ENCODE data around the gene CEACAM5.
"Not testable (repeated sequence)": the region's sequence is repeated elsewhere in the genome, so short reads cannot be mapped to it uniquely, and the experiment has no call there.

The CEACAM5 gene

DNA sequence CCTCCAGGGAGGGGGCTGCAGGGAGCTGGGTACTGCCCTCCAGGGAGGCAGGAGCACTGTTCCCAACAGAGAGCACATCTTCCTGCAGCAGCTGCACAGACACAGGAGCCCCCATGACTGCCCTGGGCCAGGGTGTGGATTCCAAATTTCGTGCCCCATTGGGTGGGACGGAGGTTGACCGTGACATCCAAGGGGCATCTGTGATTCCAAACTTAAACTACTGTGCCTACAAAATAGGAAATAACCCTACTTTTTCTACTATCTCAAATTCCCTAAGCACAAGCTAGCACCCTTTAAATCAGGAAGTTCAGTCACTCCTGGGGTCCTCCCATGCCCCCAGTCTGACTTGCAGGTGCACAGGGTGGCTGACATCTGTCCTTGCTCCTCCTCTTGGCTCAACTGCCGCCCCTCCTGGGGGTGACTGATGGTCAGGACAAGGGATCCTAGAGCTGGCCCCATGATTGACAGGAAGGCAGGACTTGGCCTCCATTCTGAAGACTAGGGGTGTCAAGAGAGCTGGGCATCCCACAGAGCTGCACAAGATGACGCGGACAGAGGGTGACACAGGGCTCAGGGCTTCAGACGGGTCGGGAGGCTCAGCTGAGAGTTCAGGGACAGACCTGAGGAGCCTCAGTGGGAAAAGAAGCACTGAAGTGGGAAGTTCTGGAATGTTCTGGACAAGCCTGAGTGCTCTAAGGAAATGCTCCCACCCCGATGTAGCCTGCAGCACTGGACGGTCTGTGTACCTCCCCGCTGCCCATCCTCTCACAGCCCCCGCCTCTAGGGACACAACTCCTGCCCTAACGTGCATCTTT is 7.8 kb upstream of the CEACAM5 start:
- no peak for DNase-seq (ENCODE audit: low read depth)

DNA sequence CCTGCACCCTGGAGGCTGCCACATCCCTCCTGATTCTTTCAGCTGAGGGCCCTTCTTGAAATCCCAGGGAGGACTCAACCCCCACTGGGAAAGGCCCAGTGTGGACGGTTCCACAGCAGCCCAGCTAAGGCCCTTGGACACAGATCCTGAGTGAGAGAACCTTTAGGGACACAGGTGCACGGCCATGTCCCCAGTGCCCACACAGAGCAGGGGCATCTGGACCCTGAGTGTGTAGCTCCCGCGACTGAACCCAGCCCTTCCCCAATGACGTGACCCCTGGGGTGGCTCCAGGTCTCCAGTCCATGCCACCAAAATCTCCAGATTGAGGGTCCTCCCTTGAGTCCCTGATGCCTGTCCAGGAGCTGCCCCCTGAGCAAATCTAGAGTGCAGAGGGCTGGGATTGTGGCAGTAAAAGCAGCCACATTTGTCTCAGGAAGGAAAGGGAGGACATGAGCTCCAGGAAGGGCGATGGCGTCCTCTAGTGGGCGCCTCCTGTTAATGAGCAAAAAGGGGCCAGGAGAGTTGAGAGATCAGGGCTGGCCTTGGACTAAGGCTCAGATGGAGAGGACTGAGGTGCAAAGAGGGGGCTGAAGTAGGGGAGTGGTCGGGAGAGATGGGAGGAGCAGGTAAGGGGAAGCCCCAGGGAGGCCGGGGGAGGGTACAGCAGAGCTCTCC is 6.9 kb upstream of the CEACAM5 start:
- no peak for DNase-seq (ENCODE audit: low read depth)

DNA sequence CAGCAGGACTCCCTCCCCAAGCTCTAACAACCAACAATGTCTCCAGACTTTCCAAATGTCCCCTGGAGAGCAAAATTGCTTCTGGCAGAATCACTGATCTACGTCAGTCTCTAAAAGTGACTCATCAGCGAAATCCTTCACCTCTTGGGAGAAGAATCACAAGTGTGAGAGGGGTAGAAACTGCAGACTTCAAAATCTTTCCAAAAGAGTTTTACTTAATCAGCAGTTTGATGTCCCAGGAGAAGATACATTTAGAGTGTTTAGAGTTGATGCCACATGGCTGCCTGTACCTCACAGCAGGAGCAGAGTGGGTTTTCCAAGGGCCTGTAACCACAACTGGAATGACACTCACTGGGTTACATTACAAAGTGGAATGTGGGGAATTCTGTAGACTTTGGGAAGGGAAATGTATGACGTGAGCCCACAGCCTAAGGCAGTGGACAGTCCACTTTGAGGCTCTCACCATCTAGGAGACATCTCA is 6.2 kb upstream of the CEACAM5 start:
- DNase-seq (ENCODE audit: low read depth), result peak; percentile 8

DNA sequence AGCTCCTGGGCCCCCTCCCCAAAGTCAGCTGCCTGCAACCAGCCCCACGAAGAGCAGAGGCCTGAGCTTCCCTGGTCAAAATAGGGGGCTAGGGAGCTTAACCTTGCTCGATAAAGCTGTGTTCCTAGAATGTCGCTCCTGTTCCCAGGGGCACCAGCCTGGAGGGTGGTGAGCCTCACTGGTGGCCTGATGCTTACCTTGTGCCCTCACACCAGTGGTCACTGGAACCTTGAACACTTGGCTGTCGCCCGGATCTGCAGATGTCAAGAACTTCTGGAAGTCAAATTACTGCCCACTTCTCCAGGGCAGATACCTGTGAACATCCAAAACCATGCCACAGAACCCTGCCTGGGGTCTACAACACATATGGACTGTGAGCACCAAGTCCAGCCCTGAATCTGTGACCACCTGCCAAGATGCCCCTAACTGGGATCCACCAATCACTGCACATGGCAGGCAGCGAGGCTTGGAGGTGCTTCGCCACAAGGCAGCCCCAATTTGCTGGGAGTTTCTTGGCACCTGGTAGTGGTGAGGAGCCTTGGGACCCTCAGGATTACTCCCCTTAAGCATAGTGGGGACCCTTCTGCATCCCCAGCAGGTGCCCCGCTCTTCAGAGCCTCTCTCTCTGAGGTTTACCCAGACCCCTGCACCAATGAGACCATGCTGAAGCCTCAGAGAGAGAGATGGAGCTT is 4.7 kb upstream of the CEACAM5 start:
- no peak for DNase-seq (ENCODE audit: low read depth)

DNA sequence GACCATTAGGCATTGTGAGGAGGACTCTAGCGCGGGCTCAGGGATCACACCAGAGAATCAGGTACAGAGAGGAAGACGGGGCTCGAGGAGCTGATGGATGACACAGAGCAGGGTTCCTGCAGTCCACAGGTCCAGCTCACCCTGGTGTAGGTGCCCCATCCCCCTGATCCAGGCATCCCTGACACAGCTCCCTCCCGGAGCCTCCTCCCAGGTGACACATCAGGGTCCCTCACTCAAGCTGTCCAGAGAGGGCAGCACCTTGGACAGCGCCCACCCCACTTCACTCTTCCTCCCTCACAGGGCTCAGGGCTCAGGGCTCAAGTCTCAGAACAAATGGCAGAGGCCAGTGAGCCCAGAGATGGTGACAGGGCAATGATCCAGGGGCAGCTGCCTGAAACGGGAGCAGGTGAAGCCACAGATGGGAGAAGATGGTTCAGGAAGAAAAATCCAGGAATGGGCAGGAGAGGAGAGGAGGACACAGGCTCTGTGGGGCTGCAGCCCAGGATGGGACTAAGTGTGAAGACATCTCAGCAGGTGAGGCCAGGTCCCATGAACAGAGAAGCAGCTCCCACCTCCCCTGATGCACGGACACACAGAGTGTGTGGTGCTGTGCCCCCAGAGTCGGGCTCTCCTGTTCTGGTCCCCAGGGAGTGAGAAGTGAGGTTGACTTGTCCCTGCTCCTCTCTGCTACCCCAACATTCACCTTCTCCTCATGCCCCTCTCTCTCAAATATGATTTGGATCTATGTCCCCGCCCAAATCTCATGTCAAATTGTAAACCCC is 2.8 kb upstream of the CEACAM5 start:
- DNase-seq (ENCODE audit: low read depth), result peak; percentile 3

DNA sequence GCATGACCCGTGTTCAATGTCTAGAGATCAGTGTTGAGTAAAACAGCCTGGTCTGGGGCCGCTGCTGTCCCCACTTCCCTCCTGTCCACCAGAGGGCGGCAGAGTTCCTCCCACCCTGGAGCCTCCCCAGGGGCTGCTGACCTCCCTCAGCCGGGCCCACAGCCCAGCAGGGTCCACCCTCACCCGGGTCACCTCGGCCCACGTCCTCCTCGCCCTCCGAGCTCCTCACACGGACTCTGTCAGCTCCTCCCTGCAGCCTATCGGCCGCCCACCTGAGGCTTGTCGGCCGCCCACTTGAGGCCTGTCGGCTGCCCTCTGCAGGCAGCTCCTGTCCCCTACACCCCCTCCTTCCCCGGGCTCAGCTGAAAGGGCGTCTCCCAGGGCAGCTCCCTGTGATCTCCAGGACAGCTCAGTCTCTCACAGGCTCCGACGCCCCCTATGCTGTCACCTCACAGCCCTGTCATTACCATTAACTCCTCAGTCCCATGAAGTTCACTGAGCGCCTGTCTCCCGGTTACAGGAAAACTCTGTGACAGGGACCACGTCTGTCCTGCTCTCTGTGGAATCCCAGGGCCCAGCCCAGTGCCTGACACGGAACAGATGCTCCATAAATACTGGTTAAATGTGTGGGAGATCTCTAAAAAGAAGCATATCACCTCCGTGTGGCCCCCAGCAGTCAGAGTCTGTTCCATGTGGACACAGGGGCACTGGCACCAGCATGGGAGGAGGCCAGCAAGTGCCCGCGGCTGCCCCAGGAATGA is 1.5 kb upstream of the CEACAM5 start:
- DNase-seq (ENCODE audit: low read depth), result peak; percentile 0

DNA sequence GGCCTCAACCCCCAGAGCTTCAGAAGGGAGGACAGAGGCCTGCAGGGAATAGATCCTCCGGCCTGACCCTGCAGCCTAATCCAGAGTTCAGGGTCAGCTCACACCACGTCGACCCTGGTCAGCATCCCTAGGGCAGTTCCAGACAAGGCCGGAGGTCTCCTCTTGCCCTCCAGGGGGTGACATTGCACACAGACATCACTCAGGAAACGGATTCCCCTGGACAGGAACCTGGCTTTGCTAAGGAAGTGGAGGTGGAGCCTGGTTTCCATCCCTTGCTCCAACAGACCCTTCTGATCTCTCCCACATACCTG is 969 bp upstream of the CEACAM5 start:
- no peak for DNase-seq (ENCODE audit: low read depth)

DNA sequence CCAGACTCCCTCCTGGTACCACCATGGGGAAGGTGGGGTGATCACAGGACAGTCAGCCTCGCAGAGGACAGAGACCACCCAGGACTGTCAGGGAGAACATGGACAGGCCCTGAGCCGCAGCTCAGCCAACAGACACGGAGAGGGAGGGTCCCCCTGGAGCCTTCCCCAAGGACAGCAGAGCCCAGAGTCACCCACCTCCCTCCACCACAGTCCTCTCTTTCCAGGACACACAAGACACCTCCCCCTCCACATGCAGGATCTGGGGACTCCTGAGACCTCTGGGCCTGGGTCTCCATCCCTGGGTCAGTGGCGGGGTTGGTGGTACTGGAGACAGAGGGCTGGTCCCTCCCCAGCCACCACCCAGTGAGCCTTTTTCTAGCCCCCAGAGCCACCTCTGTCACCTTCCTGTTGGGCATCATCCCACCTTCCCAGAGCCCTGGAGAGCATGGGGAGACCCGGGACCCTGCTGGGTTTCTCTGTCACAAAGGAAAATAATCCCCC is 505 bp upstream of the CEACAM5 start:
- no peak for DNase-seq (ENCODE audit: low read depth)

DNA sequence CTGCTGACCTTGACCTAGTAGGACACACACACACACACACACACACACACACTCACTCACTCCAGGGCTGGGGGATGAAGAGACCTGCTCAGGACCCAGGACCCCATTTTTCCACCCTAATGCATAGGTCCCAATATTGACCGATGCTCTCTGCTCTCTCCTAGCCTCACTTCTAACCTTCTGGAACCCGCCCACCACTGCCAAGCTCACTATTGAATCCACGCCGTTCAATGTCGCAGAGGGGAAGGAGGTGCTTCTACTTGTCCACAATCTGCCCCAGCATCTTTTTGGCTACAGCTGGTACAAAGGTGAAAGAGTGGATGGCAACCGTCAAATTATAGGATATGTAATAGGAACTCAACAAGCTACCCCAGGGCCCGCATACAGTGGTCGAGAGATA is 1.1 kb downstream of the CEACAM5 start:
- DNase-seq (ENCODE audit: low read depth), result not testable (repeated sequence)

DNA sequence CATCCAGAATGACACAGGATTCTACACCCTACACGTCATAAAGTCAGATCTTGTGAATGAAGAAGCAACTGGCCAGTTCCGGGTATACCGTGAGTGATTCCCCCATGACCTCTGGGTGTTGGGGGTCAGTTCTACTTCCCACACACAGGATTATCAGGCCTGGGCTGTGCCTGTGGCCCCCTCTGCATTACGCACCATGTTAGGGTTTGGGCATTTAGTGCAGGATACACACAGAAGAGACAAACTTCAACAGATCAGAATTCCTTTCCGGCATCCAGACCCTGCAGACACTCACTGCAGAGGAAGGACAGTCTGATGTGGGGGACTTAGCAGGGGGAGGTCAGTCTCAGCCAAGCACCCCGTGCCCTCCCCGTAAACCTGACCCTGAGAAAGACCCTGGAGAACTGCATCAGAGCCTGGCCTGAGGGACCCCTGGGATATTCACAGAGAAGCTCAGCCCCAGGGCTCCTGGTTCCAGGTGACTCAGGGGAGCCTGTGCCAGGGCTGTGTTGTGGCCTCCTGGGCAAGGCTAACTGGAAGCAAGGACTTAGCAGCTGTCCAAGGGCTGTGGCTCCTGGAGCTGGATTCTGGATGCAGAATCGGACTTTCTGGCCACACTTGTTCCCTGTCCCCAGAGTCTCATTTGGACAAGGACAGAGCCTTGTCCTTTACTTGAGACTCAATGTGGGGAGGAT is 1.7 kb downstream of the CEACAM5 start:
- no peak for DNase-seq (ENCODE audit: low read depth)

DNA sequence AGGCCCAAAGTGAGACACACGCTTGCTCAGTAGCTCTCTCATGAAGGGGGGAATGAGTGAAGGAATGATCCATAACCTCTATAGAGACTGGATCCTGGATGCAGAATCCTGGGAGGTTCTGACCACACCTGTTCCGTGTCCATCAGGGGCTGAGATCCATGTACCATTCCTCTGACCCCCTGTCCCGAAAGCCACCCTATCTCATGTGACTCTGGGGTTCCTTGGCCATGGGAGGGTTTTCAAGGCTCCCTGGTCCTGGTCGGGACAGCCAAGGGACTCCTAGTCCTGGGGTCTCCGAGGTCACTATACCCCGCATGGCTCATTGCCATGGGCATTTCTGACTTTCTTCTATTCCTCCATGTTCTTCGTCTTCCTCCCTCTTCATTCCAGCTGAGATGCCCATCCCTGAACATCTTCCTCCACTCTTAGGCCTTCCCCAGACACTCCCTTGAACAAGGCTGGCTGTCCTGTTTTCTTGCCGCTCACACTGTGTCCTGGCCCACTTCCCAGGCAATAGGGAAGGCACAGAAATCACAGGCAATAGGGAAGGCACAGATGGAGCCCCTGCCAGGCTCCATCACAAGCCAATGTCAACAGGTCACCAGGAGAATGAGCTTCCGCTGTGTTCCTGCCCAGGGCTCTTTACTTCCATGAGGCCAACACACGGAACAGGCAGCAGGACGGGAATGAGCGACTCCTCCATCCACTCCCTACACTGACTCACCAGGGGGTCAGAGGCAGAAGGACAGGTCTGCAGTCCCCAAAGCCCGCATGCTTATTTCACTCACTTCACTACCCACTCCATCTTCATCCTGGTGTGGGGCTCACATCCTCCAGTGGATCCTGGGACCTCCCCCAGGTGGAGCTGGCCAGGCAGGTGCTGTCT is 3.2 kb downstream of the CEACAM5 start:
- DNase-seq (ENCODE audit: low read depth), result no peak

DNA sequence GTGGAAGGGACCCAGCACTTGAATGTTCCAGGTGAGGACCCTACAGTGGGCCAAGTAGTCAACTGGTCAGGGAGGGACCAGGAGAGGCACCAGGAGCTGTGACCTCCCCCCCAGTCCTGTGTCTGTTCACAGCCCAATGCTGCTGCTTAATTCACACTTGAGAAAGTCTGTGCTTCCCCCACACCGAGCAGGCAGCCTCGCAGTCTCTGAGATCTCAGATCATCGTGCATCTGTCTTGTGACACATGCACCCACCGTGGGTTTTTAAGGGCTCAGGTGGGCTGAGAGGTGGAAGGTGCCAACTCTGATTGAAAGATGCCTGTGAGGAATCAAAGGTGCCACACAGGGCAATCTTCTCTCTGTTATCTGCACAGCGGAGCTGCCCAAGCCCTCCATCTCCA is 6.2 kb downstream of the CEACAM5 start:
- no peak for DNase-seq (ENCODE audit: low read depth)

DNA sequence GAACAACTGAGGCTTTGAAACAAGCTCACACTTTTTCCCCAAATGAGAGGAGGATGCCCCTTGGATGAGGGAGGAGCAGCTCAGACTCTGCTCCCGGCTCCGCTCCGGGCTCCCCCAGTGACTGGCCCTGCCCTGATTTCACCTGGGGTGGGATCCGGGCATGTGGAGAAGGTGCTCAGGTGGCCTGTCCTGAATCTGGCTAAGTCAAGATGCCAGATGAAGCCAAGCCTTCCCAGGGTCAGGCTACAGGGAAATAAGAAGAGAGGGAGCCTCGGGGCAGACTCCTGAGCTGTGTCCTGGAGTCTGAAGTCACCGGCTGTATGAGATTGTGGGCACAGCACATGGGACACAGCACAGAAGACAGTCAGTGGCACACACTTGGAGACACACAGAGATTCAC is 10.3 kb downstream of the CEACAM5 start:
- no peak for DNase-seq (ENCODE audit: low read depth)

DNA sequence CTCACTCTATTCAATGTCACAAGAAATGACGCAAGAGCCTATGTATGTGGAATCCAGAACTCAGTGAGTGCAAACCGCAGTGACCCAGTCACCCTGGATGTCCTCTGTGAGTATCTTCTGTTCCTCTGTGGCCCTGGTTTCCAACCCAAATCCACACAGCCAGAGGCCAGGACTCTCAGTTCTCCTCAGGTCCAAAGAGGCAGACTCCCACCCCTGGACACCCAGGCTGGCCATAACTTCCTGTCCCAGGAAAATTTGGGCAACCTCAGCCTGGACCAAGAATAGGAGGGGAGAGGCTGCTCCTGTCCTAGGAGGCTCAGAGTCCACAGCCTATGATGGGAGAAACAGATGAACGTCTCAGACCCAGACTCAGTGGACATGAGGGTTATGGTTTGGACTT is 11.7 kb downstream of the CEACAM5 start:
- no peak for DNase-seq (ENCODE audit: low read depth)

DNA sequence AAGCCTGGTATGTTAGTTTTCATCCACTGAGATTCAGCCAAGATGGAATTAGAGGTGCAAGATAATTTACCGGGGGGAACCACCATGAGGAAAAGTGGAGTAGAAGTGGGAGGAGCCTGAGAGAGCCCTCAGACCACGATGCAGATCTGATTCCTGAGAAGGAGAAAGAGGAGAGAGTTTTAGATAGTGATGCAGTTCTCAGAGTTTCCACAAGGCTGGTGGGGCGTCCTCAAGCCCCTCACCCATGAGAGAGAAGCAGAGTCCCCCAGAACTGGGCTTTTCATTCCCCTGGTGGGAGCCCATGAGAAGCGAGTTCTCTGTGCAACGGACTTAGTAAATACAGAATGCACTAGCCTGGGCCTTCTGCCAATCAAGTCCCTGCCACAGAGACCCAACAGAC is 18.1 kb downstream of the CEACAM5 start:
- DNase-seq (ENCODE audit: low read depth), result no peak

DNA sequence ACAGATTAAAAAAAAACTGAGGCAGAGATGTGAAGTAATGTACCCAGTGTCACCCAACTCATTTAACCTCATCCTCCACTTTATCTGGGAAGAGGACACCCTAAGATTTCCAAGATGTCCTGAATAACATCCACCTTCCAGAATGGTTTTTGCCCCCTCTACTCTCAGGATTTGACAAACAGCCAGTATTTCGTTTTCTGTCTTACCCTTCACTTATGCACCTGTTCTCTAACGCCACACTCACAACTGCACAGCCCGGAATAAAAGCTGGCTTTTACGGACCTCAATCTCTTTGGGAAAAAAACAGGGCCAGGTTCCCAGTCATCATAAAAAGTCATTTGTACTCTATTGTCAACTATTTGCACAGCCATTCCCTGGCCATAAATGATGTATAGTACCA is 25.7 kb downstream of the CEACAM5 start:
- DNase-seq (ENCODE audit: low read depth), result no peak

DNA sequence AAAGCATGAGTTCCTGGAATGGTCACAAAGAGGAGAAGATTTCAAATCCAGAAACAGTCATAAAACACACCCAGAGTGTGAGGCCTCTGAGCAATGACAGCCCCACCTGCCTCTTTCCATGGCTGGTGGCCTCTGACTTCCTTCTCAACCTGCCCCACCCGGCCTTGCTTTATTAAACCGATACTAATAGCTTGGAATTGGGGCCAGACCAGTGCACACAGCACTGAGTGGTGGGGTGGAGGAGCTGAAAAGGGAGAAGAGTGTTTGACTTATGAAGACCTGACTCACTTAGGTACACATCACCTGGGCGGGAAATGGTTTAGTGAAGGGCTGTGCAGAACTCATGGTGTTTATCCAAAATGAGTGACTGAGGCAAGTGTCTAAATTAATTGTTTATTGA is 26.2 kb downstream of the CEACAM5 start:
- no peak for DNase-seq (ENCODE audit: low read depth)

DNA sequence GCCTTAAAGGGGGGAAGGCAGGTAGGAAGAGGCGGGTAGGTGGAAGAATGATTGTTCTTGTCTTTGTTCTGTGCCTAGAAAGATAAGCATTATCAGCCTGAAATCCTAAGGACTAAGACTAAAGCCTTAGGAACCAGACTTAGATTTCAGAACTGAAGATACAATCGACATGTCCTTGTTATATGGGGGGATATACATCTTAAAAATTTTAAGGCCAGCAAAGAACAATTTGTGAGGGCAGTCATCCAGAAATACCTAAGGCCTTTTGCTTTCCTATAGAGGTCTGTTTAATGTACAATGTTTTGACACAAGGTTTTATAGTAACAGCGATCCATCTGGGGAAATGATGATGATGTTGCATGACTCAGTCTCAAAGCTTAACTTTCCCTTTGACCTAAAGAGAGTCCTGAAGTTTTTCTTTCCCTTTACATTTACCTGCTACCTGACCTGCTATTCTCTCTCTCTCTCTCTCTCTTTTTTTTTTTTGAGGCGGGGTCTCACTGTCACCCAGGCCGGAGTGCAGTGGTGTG is 26.7 kb downstream of the CEACAM5 start:
- no peak for DNase-seq (ENCODE audit: low read depth)

DNA sequence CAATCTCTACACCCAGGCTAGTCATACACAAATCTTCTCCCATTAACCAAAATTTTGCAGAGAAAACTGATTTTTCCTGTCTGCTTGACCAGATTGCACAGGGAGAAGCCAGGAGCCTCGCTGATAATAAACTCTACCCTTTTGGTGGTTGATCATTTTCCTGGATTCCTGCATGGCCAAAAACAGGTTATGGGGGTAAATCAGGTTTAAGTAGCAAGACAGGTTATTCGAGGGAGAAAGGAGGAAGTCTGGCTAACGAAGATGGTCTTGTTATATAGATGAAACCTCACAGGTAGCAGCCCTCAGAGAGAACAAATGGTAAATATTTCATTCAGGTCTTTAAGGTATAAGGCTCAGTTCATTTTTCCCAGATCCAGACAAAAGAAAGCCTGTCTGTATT is 30.9 kb downstream of the CEACAM5 start:
- DNase-seq (ENCODE audit: low read depth), result no peak
